NCI-H128 (cell line): ENCODE data around the gene CAPZB.

Source experiments
- DNase-seq: peaks from one replicate; lab custom pipeline; 2025; ENCODE audit not compliant: unreplicated experiment; lab: John Stamatoyannopoulos, UW

CAPZB gene

DNA sequence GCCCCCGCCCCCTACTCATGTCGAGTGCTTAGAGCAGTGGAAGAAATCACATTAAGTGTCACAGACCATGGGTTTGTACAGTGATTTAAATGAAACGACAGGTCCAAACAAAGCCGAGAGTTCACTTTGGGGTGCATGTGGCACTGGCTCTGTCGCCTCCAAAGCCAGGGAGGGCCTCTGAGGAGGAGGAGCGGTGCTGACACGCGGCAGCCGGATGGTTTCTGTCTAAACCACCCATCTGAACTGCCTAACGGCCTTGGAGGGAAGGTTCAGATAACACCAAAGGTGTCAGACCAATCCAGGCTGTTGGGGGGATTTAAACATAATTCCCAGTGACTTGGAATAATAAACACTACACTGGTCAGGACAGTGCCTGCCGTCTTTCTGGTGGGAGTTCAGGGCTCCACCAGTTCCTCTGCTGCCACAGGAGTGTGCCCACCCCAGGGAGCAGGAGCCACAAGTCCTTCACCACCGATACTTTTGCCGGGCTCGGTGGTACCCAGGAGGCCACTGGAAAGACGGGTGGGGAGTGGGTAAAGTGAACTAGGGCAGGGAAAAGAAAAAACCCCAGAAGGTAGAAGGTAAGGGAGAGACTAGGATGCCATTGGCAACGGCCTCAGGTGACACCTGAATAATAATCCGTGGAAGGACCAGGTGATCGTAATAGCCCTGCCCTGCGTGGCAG, 95.0 kb downstream of the CAPZB start:
- no peak for DNase-seq

DNA sequence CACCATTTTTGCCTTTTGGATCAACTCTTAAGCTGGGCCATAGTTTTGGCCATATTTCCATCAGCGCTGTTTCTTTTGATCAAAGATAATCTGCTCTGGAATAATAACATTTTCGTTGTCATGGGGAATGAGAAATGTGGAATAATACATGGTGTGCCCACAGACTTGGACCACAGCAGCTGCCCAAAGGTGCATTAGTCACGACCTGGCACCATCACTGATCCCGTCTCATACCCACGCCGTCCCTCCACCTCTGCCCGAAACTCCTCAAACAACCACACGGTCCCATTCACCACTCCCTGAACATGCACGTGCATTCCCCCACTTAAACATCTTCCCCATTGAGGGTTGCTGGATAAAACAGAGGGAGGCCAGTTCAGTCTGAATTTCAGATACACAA, 96.4 kb downstream of the CAPZB start:
- DNase-seq: no peak

DNA sequence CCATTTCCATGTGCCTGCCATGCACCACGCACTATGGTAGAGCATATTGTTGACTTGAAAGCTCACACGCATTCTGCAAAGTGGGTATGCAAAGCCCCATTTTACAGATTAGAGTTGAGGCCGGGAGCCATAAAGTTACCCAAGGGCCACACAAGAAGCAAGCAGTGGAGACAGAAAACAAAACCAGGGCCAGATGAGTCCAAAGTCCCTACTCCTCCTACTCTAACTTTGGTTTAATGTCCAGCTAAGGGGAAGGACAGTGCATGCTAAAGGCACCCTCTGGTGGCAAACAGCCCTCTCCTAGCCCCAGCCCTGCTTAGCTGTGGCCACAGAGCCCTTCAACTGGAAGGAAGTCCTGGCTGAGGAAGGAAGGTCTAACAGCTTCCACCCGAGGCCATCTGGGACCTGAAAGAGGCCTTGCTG, 98.3 kb downstream of the CAPZB start:
- DNase-seq: no peak

- DNase-seq: no peak
These were observed 99.3 kb downstream of the CAPZB start for GRCh38 chr1:19385869-19386591.

GRCh38 chr1:19385221-19385620, 100.1 kb downstream of the CAPZB start:
- no peak for DNase-seq

DNA sequence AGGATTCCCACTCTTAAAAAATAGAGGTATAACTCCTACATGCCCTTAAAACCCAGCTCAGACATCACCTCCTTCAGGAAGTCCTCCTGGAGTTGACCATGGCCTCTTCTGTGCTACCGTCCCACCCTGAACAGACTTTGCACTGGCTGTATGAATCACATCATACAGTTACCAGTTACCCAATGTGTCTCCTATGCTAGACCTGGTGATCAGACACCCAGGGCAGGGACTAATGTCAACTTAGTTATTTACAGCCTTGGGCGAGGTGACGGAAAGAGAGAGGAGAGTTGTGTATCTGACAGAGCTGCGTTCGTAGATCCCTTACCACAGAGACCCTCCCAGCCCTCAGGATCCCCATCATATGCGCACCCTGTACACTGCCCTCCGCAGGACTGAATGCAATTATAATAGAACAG, 100.6 kb downstream of the CAPZB start:
- no peak for DNase-seq

- no peak for DNase-seq
These were observed 101.2 kb downstream of the CAPZB start for GRCh38 chr1:19384113-19384512.

GRCh38 chr1:19382222-19382621, 103.1 kb downstream of the CAPZB start:
- no peak for DNase-seq

DNA sequence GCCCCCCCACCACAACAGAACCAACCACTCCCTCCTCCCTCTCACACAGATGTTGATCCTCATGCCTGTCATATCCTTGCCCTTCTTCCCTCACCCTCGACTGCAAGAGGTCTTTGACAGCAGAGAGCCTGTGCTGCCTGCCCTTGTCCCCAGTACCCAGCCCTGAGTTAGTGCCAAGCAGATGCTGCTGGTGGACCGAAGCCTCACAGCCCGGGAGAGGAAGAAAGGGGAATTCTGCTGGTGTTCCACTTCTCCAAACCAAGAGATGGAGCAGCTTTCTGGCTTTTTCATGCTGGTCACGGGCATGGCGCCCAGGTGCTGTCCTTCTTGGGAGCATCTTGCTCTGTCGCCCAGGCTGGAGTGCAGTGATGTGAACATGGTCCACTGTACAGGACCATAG, 104.1 kb downstream of the CAPZB start:
- DNase-seq: no peak

DNA sequence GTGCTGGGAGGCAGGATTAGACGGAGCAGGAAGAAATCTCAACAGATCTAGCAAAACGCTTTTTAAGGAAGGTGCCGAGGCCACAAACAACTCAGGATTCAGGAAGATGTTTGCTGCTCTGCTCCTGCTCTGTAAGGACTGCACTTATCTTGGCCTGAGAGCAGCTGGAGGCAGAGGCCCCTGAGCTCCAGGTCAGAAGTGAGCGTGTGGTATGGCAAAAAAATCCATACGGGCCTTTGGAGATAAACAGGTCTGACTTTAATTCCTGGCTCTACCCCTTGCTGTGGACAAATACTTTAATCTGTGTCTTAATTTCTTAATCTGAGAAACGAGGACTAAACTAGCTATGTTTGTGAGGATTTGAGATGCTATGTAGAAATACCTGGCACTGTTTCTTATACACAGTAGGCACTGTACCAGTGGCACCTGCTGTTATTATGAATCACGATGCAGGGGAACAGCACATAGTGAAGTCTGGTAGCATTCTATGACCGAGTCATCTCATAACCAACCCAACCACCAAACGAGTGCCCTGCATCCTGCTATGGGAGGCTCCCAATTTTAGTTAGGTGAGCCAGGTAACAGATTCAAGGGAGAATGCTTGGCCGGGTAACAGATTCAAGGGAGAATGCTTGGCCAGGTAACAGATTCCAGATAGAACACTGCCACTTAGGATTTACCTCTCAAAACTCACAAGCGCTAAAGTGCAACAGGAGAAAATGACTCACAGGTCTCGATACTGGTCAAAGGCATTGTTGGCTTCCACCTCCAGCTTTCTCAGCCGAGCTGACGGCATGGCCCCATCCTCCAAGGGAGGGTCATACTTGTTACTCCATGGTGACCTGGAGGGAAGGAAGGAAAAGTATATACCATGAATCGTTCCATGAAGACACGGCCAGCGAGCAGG, 107.3 kb downstream of the CAPZB start:
- no peak for DNase-seq

- DNase-seq: no peak
These were observed 108.6 kb downstream of the CAPZB start for GRCh38 chr1:19376428-19377372.

DNA sequence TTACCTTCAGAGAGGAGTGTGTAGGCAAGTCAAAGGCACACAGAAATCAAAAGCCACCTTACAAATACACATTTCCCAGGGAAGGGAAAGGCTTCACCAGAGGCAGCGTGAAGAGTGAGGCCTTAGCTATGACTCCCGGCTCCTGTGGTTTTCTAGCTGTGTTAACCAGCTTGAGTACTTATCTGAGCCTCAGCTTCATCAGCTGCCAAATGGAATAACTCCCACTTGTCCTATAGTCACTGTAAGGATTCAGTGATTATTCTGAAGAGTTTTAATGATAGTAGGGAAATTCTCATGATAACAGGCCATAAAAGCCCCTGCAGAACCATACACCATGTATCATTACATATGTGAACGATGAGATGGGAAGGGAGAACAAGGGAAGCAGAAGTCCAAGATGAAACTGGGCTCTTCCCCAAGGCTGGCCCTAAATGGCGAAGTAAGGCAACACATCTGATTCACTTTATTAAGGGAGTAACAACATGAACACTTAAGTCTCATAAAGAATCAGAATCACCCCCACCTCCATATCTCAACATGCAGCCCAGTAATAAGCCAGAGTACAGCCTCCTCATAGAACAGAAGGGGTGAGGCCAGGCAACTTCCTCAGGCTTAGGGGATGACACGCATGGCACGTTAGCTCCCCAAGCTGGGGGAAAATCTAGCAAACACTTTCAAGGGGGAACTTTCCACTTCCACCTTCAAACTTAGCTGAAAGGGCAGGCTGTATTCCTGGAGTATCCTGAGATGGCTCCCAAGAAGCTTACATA, 109.5 kb downstream of the CAPZB start:
- no peak for DNase-seq

DNA sequence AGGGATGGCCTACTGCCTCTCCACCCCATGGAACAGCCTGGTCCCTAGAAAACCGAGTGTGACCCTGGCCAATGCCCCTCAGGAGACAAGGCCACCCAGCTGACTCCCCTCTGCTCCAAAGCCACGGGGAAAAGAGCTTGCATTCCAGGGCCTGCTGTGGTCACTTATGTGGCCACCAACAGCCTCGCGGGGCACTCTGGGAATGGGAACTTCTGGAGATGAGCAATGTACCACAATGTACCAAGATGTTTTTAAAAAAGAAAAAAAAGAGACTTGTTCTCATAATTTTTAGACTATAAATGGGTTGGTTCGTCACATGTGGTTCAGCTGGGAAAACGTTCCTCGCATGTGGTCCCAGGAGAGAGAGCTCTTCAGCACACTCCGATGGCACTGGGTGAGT, 110.4 kb downstream of the CAPZB start:
- no peak for DNase-seq

GRCh38 chr1:19374083-19374801, 111.1 kb downstream of the CAPZB start:
- DNase-seq: no peak

GRCh38 chr1:19373211-19374082, 111.9 kb downstream of the CAPZB start:
- DNase-seq: no peak

DNA sequence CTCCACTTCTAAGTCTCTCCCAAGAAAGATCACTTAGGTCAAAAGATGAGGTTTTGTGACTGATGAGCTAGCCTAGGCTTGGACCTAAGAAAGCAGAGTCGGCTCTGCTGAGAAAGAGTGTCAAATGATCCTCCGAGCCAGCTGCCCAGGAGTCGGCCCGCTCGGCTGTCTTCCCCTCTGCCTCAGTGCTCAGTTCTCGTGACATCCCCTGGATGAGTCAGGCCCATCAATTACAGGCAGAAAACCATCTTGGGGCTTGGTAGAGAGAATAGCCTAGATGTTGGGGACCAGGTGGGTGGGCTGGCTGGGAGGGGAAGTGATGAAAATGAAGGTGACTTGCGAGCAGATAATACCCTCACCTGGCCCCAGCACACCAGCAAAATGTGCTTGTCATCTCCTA, 112.7 kb downstream of the CAPZB start:
- DNase-seq: no peak

GRCh38 chr1:19372136-19372514, 113.2 kb downstream of the CAPZB start:
- no peak for DNase-seq
